Neural progenitor cell (in vitro differentiated cells): Measurements from ENCODE around the gene SQOR.

Experiments
- CTCF ChIP-seq: fragments of 200-600 bp; sonication (generic); IDR thresholded peaks from 2 replicates; pipeline ENCODE4 v1.5.1; 2017; ENCODE audit warnings: antibody characterized with exemption, mild to moderate bottlenecking
- EZH2 ChIP-seq: fragments of 200-600 bp; sonication (generic); IDR thresholded peaks from 2 replicates; pipeline ENCODE4 v1.6.1; 2017; ENCODE audit warnings: antibody characterized with exemption, mild to moderate bottlenecking, moderate library complexity
- EZH2phosphoT487 ChIP-seq: fragments of 200-600 bp; sonication (generic); IDR thresholded peaks from 2 replicates; pipeline ENCODE4 v1.6.1; 2017; ENCODE audit warnings: antibody characterized with exemption

- no peak for TF ChIP-seq CTCF
- no peak for TF ChIP-seq EZH2
- no peak for TF ChIP-seq EZH2phosphoT487
Measured at GRCh38 chr15:45631776-45632175, 3.1 kb upstream of the SQOR start.
